HepG2 (cell line): ENCODE results near the gene ZFYVE21. TPM values are rescaled to one million over a fixed set of nuclear protein-coding genes. Genes with fewer than 3 reads are reported as not detected.

Experiments used
- CHD4 ChIP-seq: fragments of 200-600 bp; sonication (generic); IDR thresholded peaks from 2 replicates; pipeline ENCODE4 v1.7.0; 2017; ENCODE audit warnings: mild to moderate bottlenecking, low read length, borderline replicate concordance
- GATAD2A ChIP-seq: IDR thresholded peaks from 2 replicates; pipeline ENCODE4 v1.6.1; 2016
- IRX3 ChIP-seq: sonication (generic); formaldehyde crosslinking; IDR thresholded peaks from 2 replicates; pipeline ENCODE4 v1.8.1; 2023; ENCODE audit warnings: mild to moderate bottlenecking, low read depth, missing genetic modification reagents, borderline replicate concordance
- JUND ChIP-seq: sonication (generic); formaldehyde crosslinking; IDR thresholded peaks from 2 replicates; pipeline ENCODE4 v1.8.0; 2022; ENCODE audit warnings: mild to moderate bottlenecking, missing genetic modification reagents
- MED8 ChIP-seq: sonication (generic); formaldehyde crosslinking; IDR thresholded peaks from 2 replicates; pipeline ENCODE4 v1.8.1; 2023; ENCODE audit warnings: mild to moderate bottlenecking, missing genetic modification reagents; ENCODE audit not compliant: insufficient replicate concordance
- MLXIP ChIP-seq: sonication (generic); formaldehyde crosslinking; IDR thresholded peaks from 2 replicates; pipeline ENCODE4 v1.9.0; 2021; ENCODE audit warnings: missing genetic modification reagents, borderline replicate concordance
- POGZ ChIP-seq: sonication (generic); formaldehyde crosslinking; IDR thresholded peaks from 2 replicates; pipeline ENCODE4 v1.4.0; 2020; ENCODE audit warnings: mild to moderate bottlenecking, missing genetic modification reagents
- RARG ChIP-seq: sonication (generic); formaldehyde crosslinking; IDR thresholded peaks from 2 replicates; pipeline ENCODE4 v1.4.0; 2020; ENCODE audit warnings: low read depth, mild to moderate bottlenecking, missing genetic modification reagents
- RBAK ChIP-seq: sonication (generic); formaldehyde crosslinking; IDR thresholded peaks from 2 replicates; pipeline ENCODE4 v1.5.1; 2020; ENCODE audit warnings: mild to moderate bottlenecking, missing genetic modification reagents
- ZNF547 ChIP-seq: sonication (generic); formaldehyde crosslinking; IDR thresholded peaks from 2 replicates; pipeline ENCODE4 v1.5.1; 2020; ENCODE audit warnings: mild to moderate bottlenecking, missing genetic modification reagents
- ZNF574 ChIP-seq: sonication (generic); formaldehyde crosslinking; IDR thresholded peaks from 2 replicates; pipeline ENCODE4 v1.4.0; 2020; ENCODE audit warnings: missing genetic modification reagents
- ZNF710 ChIP-seq: sonication (generic); formaldehyde crosslinking; IDR thresholded peaks from 2 replicates; pipeline ENCODE4 v1.5.0; 2020; ENCODE audit warnings: mild to moderate bottlenecking, missing genetic modification reagents, borderline replicate concordance
- ZNF782 ChIP-seq: sonication (generic); formaldehyde crosslinking; IDR thresholded peaks from 2 replicates; pipeline ENCODE4 v1.4.0; 2020; ENCODE audit warnings: missing genetic modification reagents, mild to moderate bottlenecking, borderline replicate concordance
- polyA plus RNA-seq, 8 experiments: library from polyadenylated mRNA; depleted of rRNA in 3 of 8; stranded (reverse) in 7 of 8; unstranded in 1 of 8; fragments of >200 nt; fragmentation: Illumina TruSeq in 4 of 8; extraction: Trizol in 4 of 8; gene quantifications; 2 replicates each; pipeline versions ENCODE4 v1.2.1 to v1.2.3, GENCODE V29; 2011 to 2016; ENCODE audit warnings: low read depth in 4 of 8, missing spikeins in 1 of 8, mixed read lengths in 1 of 8; ENCODE audit not compliant: insufficient read depth in 1 of 8
- total RNA-seq, 5 experiments: library from RNA; depleted of rRNA; stranded (reverse); fragments of >200 nt; fragmentation: Illumina TruSeq; extraction: Trizol; gene quantifications; 2 replicates each; pipeline ENCODE4 v1.2.3, GENCODE V29; 2016; ENCODE audit warnings: low read depth in 1 of 5

The ZFYVE21 gene
- total and polyA plus RNA-seq, 2 of the 13 experiments (the other 11 are each of a cell fraction or from before 2014, with no cell fraction given): 34.3 to 34.4 TPM

GRCh38 chr14:103667671-103668070 lies 47.9 kb upstream of the ZFYVE21 start (continued):
- TF ChIP-seq MLXIP (no peak), ZNF574 (no peak), JUND (no peak), ZNF710 (CRISPR knock-in tag) (no peak), POGZ (no peak), ZNF782 (CRISPR knock-in tag) (no peak), IRX3 (CRISPR knock-in tag) (no peak), RARG (CRISPR knock-in tag) (no peak), GATAD2A (CRISPR knock-in tag) (no peak), ZNF547 (CRISPR knock-in tag) (no peak), CHD4 (no peak), MED8 (CRISPR knock-in tag) (no peak), RBAK (no peak)
